ENCODE data around the gene SSC4D.

The SSC4D gene

DNA sequence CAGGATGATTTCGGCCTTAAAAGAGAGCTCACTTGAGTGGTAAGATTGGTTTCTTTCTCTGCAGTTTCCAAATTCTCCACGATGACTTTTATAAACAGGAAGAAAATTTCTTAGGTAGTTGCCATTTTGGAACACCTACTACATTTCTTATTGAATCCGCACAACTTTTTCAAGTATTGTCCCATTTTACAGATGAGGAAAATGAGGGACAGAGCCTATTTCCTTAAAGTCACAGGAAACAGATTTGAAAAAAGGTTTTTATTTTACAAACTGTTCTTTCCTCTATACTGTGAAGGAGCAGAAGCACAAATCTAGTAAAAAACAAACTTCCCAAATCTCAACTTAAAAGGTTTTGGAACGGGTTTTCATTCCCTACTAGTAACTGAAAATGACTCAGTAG, 53.4 kb downstream of the SSC4D start:
- DNase-seq (ENCODE audit: low read depth in 1 of 2, low spot score in 1 of 2): no peak

DNA sequence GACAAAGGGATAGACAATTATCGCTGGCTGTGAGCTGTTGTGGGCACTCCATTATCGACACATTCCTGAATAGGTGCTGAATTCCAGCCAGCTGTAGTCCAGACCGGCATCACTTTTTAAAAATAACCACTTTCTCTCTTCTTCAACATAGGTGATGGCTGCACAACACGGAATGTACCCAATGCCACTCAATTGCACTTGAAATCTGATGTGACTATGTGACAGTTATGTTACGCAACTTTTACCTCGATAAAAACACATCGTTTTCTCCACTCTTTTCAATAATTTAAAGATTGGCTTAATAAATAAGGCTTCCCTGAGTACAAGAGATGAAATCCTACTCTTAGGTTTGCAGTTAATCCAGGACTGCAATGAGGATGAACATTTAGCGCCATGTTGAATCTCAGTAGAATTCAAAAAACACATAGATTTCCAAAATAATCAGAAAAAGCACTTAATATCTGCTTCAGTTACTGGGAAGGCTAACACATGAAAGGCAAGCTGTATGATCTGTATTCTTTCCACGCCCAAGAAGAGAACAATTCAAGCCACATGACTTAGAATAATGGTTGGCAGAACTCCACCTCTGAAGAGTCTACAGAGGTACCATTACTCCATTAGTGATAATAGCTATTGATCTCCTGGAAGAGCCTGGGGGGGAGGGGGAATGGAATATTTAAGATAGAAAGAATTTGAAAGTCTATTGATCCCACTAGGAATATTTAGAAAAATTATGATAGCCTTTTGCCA, 54.3 kb downstream of the SSC4D start:
- no peak for DNase-seq (ENCODE audit: low read depth in 1 of 2, low spot score in 1 of 2)

DNA sequence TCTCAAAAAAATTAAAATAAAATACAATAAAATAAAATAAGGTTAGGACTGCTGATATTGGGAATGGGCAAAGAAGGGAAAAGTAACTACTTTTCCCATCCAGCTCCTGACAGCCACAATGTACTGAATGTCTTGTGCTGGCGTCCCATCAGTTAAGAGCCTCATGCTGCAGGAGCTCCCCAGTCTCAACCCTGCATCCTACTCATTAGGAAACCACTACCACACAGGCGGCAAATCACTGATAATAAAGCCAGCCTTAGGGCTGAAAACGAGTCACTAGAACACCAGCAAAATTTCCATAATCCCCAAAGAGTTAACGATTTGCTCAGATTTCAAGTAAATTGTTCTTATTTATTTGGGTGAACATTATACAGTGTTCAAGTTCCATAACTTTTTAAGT, 55.0 kb downstream of the SSC4D start:
- DNase-seq (ENCODE audit: low read depth in 1 of 2, low spot score in 1 of 2): no peak

DNA sequence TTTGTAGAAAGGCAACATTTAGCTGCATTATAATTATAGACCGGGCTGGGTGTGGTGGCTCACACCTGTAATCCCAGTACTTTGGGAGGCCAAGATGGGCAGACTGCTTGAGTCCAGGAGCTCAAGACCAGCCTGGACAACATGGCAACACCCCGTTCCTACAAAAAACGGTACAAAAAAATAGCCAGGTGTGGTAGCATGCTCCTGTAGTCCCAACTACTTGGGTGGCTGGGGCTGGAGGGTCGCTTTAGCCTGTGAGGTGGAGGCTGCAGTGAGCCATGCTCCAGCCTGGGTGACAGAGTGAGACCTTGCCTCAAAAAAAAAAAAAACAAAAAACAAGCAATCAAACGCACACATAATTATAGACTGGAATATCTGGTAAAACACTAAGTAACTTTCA, 55.8 kb downstream of the SSC4D start:
- DNase-seq (ENCODE audit: low read depth in 1 of 2, low spot score in 1 of 2): no peak

DNA sequence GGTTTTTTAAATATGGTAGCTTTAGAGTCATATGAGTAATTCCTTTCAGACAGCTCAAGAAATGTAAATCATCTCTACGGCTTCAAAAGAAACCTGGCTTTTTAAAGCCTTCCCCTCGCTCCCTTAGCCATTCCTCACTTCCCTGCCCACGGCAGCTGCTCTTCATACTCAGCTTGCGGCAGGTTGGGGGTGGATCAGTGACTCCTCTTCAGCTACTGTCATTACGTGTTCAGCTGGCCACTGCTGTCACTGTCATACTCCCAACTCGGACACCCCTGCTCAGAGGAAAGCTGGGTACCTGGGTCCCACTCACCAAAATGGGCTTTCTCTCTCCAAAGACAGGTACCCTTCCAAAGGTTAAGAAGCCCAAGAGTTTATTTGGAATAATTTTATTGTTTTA, 57.3 kb downstream of the SSC4D start:
- no peak for DNase-seq (ENCODE audit: low read depth in 1 of 2, low spot score in 1 of 2)

DNA sequence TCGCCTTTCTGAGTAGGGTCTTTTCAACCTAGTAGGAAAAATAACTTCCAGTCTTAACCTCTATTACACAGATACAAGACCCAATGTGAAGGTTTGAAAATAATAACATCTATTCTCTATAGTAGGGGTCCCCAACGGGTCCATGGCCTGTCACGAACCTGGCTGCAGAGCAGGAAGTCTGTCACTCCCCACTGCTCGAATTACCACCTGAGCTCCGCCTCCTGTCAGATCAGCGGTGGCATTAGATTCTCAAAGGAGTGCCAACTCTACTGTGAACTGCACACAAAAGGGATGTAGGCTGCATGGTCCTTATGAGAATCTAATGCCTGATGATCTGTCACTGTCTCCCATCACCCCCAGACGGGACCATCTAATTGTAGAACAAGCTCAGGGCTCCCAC, 58.1 kb downstream of the SSC4D start:
- DNase-seq (ENCODE audit: low read depth in 1 of 2, low spot score in 1 of 2): no peak

DNA sequence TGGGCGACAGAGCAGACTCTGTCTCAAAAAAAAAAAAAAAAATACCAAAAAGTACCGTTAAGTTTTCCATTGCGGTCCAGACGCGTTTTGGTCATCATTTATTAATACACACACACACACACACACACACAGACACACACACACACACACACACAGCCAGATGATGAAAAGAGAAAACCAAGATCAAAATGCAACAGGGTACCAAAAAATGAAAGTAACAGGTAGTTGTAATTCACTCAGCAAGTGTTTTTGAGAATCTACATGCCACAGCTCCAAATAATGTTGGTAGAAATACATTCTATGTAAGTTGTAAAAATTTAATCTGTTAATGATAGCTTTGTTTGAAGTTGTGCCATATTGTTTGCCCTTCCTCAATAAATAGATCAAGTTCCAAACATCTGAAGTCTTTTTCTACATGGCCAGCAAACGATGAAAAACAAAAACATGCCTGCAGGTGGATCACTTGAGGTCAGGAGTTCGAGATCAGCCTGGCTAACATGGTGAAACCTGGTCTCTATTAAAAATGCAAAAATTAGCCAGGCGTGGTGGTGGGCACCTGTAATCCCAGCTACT, 60.1 kb downstream of the SSC4D start:
- DNase-seq (ENCODE audit: low read depth in 1 of 2, low spot score in 1 of 2): no peak

DNA sequence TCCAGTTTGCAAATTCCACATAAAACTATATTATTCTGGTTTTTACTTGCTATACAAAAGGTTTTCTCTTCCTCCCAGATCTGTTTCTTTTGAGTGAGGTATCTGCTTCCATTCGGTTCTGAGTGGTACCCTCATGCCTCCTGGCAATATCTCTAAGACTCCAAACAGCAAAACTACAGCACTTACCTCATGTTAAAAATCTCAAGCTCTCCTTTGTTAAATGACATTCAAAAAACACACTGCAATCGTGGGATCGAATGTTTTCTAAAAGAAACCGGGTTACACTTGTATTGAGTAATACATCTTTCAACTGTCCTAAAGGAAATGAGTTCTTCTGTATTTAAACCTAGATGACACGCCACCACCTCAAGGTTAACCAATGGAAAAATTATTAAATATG, 61.8 kb downstream of the SSC4D start:
- no peak for DNase-seq (ENCODE audit: low read depth in 1 of 2, low spot score in 1 of 2)

DNA sequence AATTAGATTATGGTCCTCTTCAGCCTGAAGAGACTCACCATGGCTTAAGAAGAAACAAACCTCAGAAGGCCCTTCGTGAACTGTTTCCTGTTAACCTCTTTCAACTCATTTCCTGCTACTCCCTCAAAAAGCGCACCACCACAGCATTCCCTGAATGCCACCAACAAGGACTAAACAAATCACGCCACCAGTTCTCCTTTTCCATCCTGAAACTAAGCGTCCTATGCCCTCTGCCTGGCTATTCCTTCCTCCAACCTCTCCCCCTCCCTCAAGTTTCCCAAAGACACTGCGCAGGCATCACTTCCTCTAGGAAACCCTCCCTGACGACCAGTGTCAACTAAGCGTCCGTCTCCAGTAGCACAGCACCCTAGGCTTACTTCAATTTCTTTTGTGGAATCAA, 62.7 kb downstream of the SSC4D start:
- DNase-seq (ENCODE audit: low read depth in 1 of 2, low spot score in 1 of 2): no peak

DNA sequence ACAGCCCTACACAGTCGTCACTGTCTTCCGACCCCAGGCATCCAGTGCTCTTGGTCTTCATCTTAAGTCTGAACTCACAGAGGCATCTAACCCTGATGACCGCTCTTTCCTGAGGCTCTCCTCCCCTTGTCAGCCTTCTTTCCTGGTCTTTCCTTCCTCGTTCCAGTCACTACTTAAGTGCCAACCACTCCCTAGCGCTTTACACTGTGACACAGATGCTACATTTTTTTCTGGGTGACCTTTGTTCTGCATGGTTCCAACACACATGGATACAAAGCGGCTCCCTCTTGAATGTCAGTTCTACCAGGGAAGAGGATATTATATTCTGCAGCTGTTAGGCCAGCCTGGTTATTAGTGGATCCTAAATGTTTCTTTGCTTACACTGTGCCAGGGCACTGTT, 63.4 kb downstream of the SSC4D start:
- DNase-seq (ENCODE audit: low read depth in 1 of 2, low spot score in 1 of 2): no peak

DNA sequence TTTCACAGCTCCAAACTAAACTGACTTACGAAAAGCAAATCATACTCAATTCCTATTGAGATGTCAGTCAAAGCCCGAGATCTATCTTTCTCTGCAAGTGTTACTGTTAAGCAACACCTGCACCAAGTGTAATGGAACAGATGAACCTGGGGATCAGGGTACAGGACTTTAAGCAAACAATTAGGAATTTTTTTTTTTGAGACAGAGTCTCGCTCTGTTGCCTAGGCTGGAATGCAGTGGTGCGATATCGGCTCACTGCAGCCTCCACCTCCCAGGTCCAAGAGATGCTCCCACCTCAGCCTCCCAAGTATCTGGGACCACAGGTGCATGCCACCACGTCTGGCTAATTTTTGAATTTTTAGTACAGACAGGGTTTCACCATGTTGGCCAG, 65.6 kb downstream of the SSC4D start:
- DNase-seq (ENCODE audit: low read depth in 1 of 2, low spot score in 1 of 2): no peak

DNA sequence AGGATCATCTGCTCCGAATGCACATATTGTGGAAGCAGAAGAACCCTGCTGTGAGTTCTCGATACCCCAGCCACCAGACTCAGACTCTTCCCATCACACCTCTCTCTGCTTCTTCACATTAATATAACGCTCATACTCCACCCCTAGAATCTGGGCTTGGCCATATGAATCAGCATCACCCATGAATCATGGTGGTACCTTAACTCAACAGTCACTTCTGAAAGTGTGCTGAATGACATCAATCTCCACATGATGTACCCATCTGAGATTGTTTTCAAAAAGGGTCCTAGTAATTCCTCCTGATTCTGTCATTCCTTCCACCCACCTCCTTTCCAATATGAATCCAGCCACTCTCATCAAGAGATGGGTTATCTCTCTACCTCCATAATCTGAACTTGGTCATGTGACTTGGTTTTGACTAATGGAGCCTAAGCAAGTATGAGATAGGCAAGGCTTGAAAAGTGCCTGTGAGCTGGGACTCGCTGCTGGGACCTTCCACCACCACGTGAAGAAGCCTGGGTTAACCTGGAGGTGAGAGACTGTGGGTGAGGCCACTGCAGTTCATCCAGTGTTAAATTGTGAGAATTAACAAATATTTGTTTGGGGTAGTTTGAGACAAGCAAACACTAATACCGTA, 66.1 kb downstream of the SSC4D start:
- no peak for DNase-seq (ENCODE audit: low read depth in 1 of 2, low spot score in 1 of 2)

DNA sequence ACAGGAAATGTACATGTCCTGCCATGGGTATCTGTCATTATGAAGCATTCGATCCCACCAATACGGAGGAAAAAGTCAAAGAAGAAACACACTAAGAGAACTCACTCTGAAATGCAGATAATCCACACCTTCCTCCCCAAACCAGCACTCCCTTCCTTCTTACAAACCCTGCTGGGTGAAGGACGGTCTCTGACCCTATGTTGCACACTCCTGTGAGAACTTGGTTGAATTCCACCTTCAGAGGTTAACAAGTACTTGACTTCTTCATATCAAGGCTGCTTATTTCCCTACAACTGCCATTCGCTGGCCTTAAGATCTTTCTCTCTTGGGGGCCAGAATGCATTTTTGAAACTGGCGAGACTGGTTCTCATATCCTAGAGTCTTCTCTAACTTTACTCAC, 67.3 kb downstream of the SSC4D start:
- DNase-seq (ENCODE audit: low read depth in 1 of 2, low spot score in 1 of 2): no peak

DNA sequence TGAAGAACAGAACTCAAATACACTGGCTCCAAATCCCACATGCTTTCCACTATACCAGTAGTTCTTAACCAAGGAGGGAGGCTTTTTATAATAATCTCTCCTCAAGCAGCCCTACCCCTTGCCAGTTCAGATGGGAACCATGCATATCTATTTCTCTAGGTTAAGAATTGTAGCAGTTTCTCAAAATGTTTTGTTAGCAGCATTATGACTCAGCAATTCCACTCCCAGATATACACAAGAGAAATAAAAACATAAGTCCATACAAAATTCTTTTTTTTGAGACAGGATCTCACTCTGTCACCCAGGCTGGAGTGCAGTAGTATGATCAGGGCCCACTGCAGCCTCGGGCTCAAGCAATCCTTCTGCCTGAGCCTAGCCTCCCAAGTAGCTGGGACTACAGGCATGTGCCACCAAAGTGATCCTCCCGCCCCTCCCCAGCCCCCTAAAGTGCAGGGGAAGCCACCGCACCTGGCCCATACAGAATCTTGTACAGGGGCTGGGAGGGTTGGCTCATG, 68.8 kb downstream of the SSC4D start:
- DNase-seq (ENCODE audit: low read depth in 1 of 2, low spot score in 1 of 2): no peak

Measured in stimulated activated CD4-positive, alpha-beta T cell treated with anti-CD3 and anti-CD28 coated beads, Interleukin-15, amount 100 ng/mL, for 1 hour (primary cell).